HG02623 (cell line): ENCODE results near the gene SH3BP4.

Experiments used
- ATAC-seq: cut with Tn5 transposase; IDR thresholded peaks from one replicate; pipeline ENCODE4 v1.9.1; 2021; ENCODE audit warnings: moderate library complexity; ENCODE audit not compliant: unreplicated experiment

SH3BP4 gene

GRCh38 chr2:234966340-234966739 is 14.5 kb downstream of the SH3BP4 start:
- ATAC-seq, result no peak

DNA sequence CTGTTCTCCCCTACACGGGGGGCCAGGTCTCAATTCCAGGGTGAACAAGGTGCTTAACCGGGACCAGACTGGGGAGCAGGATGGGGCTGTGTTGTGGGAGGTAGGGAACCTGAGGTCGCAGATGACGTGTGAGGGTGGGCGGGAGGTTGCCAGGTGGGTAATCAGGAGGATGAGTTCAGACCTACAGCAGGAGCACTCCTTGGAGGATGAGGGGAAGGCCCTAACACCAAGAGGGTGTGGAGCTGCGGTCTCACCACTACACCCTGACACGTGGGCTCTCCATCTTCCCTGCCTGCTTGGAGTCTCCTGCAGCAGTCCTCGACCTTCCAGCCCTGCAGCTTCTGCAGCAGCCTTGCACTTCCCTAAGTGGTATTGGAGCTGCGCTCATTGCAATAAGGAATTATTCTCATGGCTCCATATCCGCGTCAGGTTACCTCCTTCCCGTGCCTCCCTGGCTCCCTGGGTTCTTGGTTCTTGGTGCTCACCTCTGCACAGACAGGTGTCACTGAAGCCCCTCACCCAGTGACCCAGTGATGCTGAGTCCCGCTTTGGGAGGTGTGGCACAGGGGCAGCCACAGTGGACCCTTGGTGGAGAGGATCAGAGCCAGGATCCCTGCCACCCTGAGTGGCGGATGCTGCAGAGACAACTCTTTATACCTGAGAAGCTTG is 15.5 kb downstream of the SH3BP4 start:
- no peak for ATAC-seq

- ATAC-seq, result no peak
Measured at GRCh38 chr2:234967870-234968208, 16.0 kb downstream of the SH3BP4 start.

- ATAC-seq, result no peak
Measured at GRCh38 chr2:234968631-234969305, 17.0 kb downstream of the SH3BP4 start.

DNA sequence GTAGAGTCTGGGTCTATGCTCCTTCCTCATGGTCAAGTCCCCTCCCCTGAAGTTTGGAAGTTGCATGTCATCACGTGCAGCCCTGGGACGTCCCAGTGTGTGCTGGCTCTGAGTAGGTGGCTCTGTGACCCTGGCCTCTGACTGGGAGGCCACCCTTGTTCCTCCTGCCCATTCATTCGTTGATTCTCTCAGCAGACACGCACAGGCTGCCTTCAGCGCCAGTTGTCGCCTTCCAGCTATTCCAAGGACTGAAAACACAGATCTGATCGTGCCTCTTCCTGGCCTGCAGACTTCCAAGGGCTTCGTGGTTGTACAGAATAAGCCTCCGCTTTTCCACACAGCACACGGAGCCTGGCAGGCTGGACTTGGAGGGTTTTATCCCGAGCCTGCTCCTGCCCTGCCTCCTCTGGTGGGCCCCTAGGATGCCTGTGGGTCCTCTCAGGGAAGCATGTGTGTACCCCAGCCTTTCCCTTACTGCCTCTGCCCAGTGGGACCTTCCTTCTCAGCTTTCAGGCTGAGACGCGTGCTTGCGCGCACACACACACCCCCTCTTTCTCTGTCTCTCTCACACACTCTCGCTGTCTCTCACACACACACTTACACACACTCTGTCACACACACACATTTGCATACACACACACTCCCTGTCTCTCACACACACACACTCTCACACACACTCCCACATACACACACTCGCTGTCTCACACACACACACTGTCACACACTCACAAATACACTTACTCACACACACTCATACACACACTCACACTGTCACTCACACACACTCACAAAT is 17.7 kb downstream of the SH3BP4 start:
- no peak for ATAC-seq

DNA sequence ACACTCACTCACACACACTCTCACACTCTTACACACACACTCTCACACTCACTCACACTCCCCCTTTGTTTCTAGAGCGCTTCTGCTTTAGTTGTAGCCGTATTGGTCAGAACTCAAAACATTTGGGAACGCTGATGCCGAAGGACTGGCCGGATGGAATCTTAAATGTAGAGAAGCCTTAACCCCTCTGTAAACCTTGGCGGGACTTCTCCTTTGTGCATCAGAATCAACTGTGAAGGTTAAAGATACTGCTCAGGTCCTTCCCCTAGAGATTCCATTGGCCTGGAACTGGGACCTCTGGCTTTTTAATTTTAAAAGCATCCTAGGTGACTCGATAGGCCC is 18.3 kb downstream of the SH3BP4 start:
- no peak for ATAC-seq

DNA sequence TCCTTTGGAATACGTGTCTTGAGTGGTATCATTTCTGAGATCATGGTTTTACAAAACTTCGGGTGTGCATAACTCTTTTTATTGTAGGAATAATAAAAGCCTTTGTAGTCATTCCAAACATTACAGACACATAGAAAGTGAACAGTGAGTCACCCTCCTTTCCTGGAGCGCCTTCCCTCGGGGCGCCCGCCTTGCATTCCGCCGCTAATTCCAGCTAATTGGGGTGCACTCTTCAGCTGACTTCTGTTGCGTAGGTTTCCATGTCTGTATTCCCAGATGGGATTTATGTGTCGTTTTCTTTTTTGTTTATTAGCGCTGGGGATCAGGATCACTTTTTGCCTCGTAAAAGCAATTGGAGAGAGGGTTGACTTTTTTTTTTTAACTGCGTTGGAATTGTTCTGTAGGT is 18.7 kb downstream of the SH3BP4 start:
- no peak for ATAC-seq

DNA sequence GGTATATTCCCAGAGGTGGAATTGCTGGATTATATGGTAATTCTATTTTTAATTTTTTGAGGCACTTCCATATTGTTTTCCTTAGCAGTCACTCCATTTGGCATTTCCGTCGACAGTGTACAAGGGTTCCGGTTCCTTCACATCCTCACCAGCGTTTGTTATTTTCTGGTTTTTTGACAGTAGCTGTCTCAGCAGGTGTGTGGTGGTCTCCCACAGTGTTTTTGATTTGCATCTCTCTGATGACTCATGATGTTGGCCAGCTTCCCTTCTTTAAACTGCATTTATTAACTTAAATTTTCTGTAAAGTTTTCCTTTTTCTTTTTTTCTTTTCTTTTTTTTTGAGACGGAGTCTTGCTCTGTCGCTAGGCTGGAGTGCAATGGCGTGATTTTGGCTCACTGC is 19.7 kb downstream of the SH3BP4 start:
- ATAC-seq, result no peak

DNA sequence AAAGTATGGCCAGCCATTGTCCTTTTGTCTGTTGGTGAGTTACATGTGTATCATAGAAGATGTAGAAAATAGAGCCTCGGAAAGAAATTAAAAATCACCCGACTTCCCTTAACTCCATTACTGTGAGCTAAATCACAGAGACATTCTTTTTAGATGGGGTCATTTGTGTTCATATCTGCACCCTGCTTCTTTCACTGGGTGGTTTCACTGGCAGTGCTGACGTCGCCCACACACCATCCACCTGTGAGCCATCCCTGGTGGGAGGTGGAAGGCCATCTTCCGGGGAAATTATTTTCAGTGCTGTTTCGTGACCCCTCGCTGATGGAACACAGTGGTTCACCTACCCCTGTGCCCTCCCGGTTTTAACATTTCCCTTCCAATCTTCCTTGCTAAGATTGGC is 21.2 kb downstream of the SH3BP4 start:
- ATAC-seq, result no peak

- ATAC-seq, result no peak
Measured at GRCh38 chr2:234974501-234975385, 22.9 kb downstream of the SH3BP4 start.

- ATAC-seq, result no peak
Measured at GRCh38 chr2:234975611-234976010, 23.8 kb downstream of the SH3BP4 start.

DNA sequence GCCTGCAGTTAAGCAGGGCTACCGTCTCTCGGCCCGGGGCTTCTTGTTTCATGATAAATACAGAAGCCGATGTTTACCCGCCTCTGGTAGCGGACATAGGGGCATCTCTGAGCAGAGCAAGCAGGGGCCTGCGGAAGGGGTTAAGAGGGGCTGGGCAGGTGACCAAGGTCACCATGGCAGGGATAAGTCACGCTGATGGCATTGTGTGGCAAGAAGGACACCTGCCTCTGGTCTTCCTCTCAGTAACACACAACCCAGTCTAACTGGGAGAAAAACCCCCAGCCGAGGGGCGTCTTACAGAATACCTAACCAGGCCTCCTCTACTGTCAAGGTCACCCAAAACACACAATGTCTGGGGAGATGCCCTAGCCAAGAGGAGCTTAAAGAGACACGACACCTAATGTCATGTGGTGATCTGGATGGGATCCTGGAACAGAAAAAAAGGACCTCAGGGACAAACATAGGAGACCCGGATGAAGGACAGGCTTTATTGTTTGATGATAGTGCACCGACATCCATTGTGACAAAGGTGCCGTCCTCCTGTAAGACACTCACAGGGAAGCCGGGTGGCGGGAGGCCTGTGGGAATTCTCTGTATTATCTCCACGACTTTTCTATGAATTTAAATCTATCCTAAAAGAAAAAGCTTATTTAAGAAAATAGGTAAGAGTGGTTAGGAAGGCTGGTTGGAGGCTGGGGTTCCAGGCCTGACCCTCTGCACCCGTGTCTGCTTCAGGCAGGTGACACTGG is 24.8 kb downstream of the SH3BP4 start:
- ATAC-seq, result no peak

DNA sequence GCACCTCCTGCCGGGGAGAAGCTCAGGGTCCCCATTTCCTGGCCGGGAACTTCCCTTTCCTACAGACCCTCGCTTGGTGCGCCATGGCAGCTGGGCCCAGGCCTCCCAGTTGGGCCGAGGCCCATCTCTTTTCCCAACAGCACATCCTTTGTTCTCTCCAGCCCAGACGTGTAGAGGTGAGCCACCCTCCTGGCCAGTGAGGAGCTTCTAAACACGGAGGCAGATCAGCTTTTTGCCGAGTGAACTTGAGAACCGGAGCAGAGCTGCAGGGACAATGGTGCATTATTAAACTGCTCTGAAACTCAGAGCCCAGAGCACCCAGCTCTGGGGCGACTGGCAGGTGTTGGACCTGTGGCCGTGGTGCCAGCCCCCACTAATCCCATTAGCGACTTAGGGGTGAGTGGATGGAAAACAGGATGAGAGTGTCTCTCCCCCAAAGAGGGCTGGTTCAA is 25.4 kb downstream of the SH3BP4 start:
- ATAC-seq, result no peak

DNA sequence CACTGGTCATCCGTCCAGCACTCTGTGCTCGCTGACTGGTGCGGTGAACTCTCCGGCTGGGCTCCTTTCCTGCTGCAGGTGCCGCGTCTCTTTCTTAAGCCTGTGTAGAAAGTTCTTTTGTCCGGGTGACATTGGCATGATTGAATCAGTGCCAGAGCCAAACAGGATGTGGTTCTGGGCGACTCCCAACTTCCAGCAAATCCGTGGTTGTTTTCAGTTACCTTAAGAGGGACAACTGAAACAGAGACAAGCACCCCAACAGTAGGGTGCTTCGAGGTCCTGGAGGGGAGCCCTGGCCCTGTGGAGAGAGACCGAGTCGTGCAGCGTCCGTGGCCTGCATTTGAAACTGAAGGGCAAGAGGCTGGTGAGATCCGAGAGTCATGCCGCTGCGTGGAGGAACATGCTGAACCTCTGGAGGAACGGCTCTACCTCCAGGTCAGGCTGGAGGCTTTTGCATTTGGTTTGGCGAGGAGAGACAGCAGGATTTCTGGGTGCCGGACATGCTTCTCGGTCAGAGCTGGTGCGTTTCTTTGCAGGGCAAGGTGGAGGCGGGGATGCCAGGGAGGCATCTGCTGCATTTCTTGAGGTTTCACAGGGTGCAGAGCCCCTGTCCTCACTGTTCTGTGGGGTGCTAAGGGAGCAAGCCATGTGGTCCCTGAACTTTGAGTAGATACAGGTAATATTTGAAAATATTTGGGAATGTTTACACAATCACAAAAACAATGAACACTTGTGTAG is 26.8 kb downstream of the SH3BP4 start:
- ATAC-seq, result no peak

DNA sequence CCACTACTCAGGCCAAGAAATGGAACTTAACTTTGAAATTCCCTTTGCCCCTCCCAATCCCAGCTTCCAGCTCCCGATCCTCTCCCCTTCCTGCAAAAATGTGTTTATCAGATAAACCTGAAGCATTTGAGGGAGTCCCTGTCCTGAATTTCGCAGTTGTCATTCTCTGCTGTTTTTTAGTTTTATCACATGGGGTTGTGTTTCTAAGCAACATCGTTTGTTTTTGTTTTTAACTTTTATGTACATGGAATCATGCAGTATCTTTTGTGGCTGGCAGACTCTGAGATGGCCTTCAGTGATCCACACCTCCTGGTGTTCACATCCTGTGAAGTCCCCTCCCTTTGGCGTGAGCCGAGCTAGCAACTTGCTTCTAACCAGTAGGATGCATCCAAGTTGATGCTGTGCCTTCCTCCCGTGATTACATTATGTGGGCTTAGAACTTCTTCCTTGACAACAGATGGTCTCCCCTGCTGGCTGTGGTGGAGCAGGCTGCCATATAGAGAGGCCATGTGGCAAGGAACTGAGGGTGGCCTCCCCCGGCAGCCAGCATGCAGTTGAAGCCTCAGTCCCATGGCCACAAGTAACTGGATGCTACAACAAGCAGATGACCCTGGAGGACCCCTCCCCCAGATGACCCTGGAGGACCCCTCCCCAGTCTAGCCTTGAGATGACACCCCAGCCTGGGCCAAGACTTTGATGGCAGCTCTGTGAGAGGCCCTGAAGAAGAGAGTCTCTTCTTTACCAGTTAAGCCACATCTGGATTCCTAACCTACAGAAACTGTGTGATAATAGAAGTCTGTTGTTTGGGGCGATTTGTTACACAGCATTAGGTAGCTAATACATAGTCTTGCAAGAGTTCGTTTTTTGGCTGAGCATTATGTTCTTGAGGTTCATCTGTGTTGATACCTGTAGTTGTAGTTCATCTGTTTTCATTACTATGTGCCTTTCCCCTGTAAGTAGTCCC is 27.7 kb downstream of the SH3BP4 start:
- no peak for ATAC-seq

- ATAC-seq, result no peak
Measured at GRCh38 chr2:234980451-234981187, 28.8 kb downstream of the SH3BP4 start.

- ATAC-seq, result no peak
Measured at GRCh38 chr2:234981197-234982095, 29.6 kb downstream of the SH3BP4 start.
